B cell (primary cell): Measurements from ENCODE around the gene CHAF1A. TPM values are rescaled to one million over a fixed set of nuclear protein-coding genes. Genes with fewer than 3 reads are reported as not detected.

Experiments
- ATAC-seq: fragments of 200-7000 bp; cut with Tn5 transposase; one replicate; pipeline ENCODE4 v1.10.0; 2021; ENCODE audit warnings: low read depth, mild to moderate bottlenecking, moderate number of reproducible peaks, moderate library complexity
- CTCF ChIA-PET: fragments of 350-600 bp; sonication (Branson Sonifier 250); formaldehyde crosslinking; loops from one replicate; lab custom pipeline; 2021; ENCODE audit warnings: antibody characterized with exemption, inconsistent platforms; lab: Charles Lee
- POLR2A ChIA-PET: fragments of 350-600 bp; sonication (Branson Sonifier 250); formaldehyde crosslinking; loops from one replicate; lab custom pipeline; 2021; ENCODE audit warnings: antibody characterized with exemption; lab: Charles Lee
- DNase-seq: peaks from one replicate; pipeline ENCODE4 v3.0.0; 2013
- H2AFZ ChIP-seq: 2 replicates; pipeline ENCODE4 v1.6.1; 2012; ENCODE audit warnings: mild to moderate bottlenecking, low read depth, low read length; ENCODE audit not compliant: insufficient read depth, poor library complexity, severe bottlenecking
- H3K27ac ChIP-seq, 2 donors: 1 replicate in 1 of 2; 2 replicates in 1 of 2; pipeline ENCODE4 v1.5.1; 2012 to 2013; ENCODE audit warnings: low read length in 2 of 2, mild to moderate bottlenecking in 2 of 2, moderate library complexity in 1 of 2
- H3K27me3 ChIP-seq, 4 experiments: fragments of 200-600 bp in 1 of 4; sonication (generic) in 1 of 4; replicated peaks in 1 of 4; 1 replicate in 2 of 4; 2 replicates in 2 of 4; pipeline versions ENCODE4 v1.6.1 to v1.7.0; 2013 to 2016; ENCODE audit warnings: low read length in 3 of 4, mild to moderate bottlenecking in 2 of 4, mixed read lengths in 1 of 4, moderate library complexity in 1 of 4; ENCODE audit not compliant: insufficient read depth in 4 of 4, control insufficient read depth in 3 of 4; ENCODE audit errors: control extremely low read depth in 1 of 4
- H3K36me3 ChIP-seq, 2 experiments: replicated peaks in 1 of 2; 1 replicate in 1 of 2; 2 replicates in 1 of 2; pipeline versions ENCODE4 v1.6.1 to v1.7.1; 2013; ENCODE audit warnings: low read length in 1 of 2; ENCODE audit not compliant: insufficient read depth in 2 of 2, control insufficient read depth in 1 of 2; ENCODE audit errors: control extremely low read depth in 1 of 2, extremely low read depth in 1 of 2
- H3K4me1 ChIP-seq, 2 donors: fragments of 200-600 bp in 1 of 2; sonication (generic) in 1 of 2; 1 replicate in 1 of 2; 2 replicates in 1 of 2; pipeline versions ENCODE4 v1.5.1 to v1.6.1; 2013 to 2017; ENCODE audit warnings: low read length in 2 of 2; ENCODE audit not compliant: control insufficient read depth in 2 of 2, insufficient read depth in 2 of 2
- H3K4me2 ChIP-seq: replicated peaks from 2 replicates; pipeline ENCODE3; 2012; ENCODE audit warnings: mild to moderate bottlenecking, low read depth, low read length; ENCODE audit not compliant: poor library complexity, severe bottlenecking
- H3K4me3 ChIP-seq, 5 experiments: fragments of 200-600 bp in 1 of 5; sonication (generic) in 1 of 5; 1 replicate in 3 of 5; 2 replicates in 2 of 5; pipeline versions ENCODE4 v1.5.1 to v1.7.0; 2011 to 2016; ENCODE audit warnings: low read length in 4 of 5, mild to moderate bottlenecking in 4 of 5, low read depth in 2 of 5, control low read depth in 1 of 5, moderate library complexity in 1 of 5; ENCODE audit not compliant: insufficient read depth in 1 of 5; ENCODE audit errors: control extremely low read depth in 1 of 5, extremely low read depth in 1 of 5
- H3K79me2 ChIP-seq: fragments of 200-600 bp; sonication (generic); one replicate; pipeline ENCODE4 v1.6.0; 2016; ENCODE audit warnings: low read length; ENCODE audit not compliant: control insufficient read depth, insufficient read depth
- H3K9ac ChIP-seq: fragments of 200-600 bp; sonication (generic); 2 replicates; pipeline ENCODE4 v1.6.1; 2017; ENCODE audit warnings: mild to moderate bottlenecking, low read length, moderate library complexity
- H3K9me3 ChIP-seq, 3 donors: one replicate each; pipeline versions ENCODE4 v1.6.1 to v1.7.1; 2013; ENCODE audit warnings: low read length in 2 of 3; ENCODE audit not compliant: control insufficient read depth in 2 of 3, insufficient read depth in 1 of 3; ENCODE audit errors: control extremely low read depth in 1 of 3
- H4K20me1 ChIP-seq: 2 replicates; pipeline ENCODE4 v1.6.0; 2012; ENCODE audit warnings: mild to moderate bottlenecking, low read length; ENCODE audit not compliant: insufficient read depth, control insufficient read depth, poor library complexity, severe bottlenecking
- H3K27ac Mint-ChIP-seq: one replicate; pipeline ENCODE4 v1.8.0; 2021; ENCODE audit warnings: mixed read lengths
- H3K27me3 Mint-ChIP-seq: one replicate; pipeline ENCODE4 v1.8.0; 2021; ENCODE audit warnings: mixed read lengths
- H3K4me1 Mint-ChIP-seq: one replicate; pipeline ENCODE4 v1.8.0; 2021; ENCODE audit warnings: mixed read lengths
- H3K4me3 Mint-ChIP-seq: one replicate; pipeline ENCODE4 v1.8.0; 2021; ENCODE audit warnings: mixed read lengths
- H3K9me3 Mint-ChIP-seq: one replicate; pipeline ENCODE4 v1.8.0; 2022; ENCODE audit warnings: mixed read lengths; ENCODE audit not compliant: insufficient read depth
- CTCF ChIP-seq: fragments of 200-600 bp; IDR thresholded peaks from one replicate; pipeline ENCODE4 v1.8.0; 2022; ENCODE audit warnings: antibody characterized with exemption, mild to moderate bottlenecking
- EZH2 ChIP-seq: IDR thresholded peaks from 2 replicates; pipeline ENCODE4 v1.6.1; 2012; ENCODE audit warnings: borderline replicate concordance, low read depth, mild to moderate bottlenecking, moderate library complexity, low read length; ENCODE audit not compliant: insufficient read depth, poor library complexity, severe bottlenecking
- WGBS: methylation state at CpG from one replicate; pipeline ENCODE4 v1.1.5; 2013; ENCODE audit warnings: missing lambda C conversion rate; ENCODE audit not compliant: insufficient coverage; 5-methylcytosine and 5-hydroxymethylcytosine counted together
- intact Hi-C: fragments of 100-400 bp; cut with micrococcal nuclease; formaldehyde crosslinking; loops from one replicate; pipeline ENCODE4 v1.10.0; 2022
- polyA plus RNA-seq: library from polyadenylated mRNA; depleted of rRNA; stranded (reverse); fragments of >200 nt; gene quantifications from 2 replicates; pipeline ENCODE4 v1.2.3, GENCODE V29; 2012
- total RNA-seq, 2 donors: library from RNA; stranded (reverse); fragments of 120-200 nt in 1 of 2; gene quantifications; 1 replicate in 1 of 2; 2 replicates in 1 of 2; pipeline versions ENCODE4 v1.2.3 to v1.2.4, GENCODE V29; 2013 to 2022

CHAF1A gene
- total and polyA plus RNA-seq, 2 donors (not counting 1 experiment from before 2014, with no cell fraction given) = 15.1 to 19.7 TPM

GRCh38 chr19:4393947-4394590 is 8.4 kb upstream of the CHAF1A start:
- Histone ChIP-seq H2AFZ (no peak overlapping the region), H4K20me1 (peaks cover 97% of the 10 kb centered on the region), H3K4me1 (peaks cover 6 to 20% of the 10 kb centered on the region in 2 donors), H3K27ac (no peak overlapping the region), H3K9ac (no peak overlapping the region), H3K9me3 (no peaks in the 10 kb centered on the region), H3K36me3 (peaks cover 1 to 27% of the 10 kb centered on the region in 2 experiments), H3K79me2 (peaks cover 99% of the 10 kb centered on the region), H3K27me3 (no peaks in the 10 kb centered on the region), H3K4me2 (no peak overlapping the region), H3K4me3 (no peak overlapping the region)
- TF ChIP-seq EZH2 (no peak), CTCF (no peak)
- intact Hi-C loops = no loop called here
- ChIA-PET POLR2A (interaction anchor here (0.6 kb wide), 1 partner anchor 8 kb away, joined by 4 read pairs; the partner anchor contains the start of gene CHAF1A), CTCF (interaction anchor here (0.6 to 0.9 kb wide), 3 partner anchors 42 to 1094 kb away, joined by 3 to 4 read pairs (median 3); no protein-coding TSS in a partner anchor)
- ATAC-seq (no peak), DNase-seq (no peak)
- H3K4me3 Mint-ChIP-seq = no peak overlapping the region
- H3K27me3 Mint-ChIP-seq = no peaks in the 10 kb centered on the region
- no peak overlapping the region for H3K27ac Mint-ChIP-seq
- 100% methylated on average over 3 of the region's 8 CpGs for WGBS
- no peaks in the 10 kb centered on the region for H3K9me3 Mint-ChIP-seq
- H3K4me1 Mint-ChIP-seq = peaks cover 52% of the 10 kb centered on the region
